HT-29 (cell line): ENCODE data around the gene HCAR3. TPM values are rescaled to one million over a fixed set of nuclear protein-coding genes. Genes with fewer than 3 reads are reported as not detected.
"Not testable (repeated sequence)": the region's sequence is repeated elsewhere in the genome, so short reads cannot be mapped to it uniquely, and the experiment has no call there.

Source experiments
- DNase-seq: peaks from one replicate; pipeline ENCODE4 v3.0.0-alpha.2; 2015; ENCODE audit warnings: low spot score
- total RNA-seq: library from RNA; depleted of rRNA; stranded (reverse); fragments of >200 nt; shearing (Covaris generic); gene quantifications from 2 replicates; pipeline ENCODE4 v1.2.3, GENCODE V29; 2014

The HCAR3 gene
- total RNA-seq, 1 experiment from 2014 or later = 1.3 TPM

- no peak for DNase-seq
Measured at GRCh38 chr12:122722387-122722786, 5.8 kb upstream of the HCAR3 start.

- DNase-seq = no peak
Measured at GRCh38 chr12:122721057-122721545, 4.5 kb upstream of the HCAR3 start.

DNA sequence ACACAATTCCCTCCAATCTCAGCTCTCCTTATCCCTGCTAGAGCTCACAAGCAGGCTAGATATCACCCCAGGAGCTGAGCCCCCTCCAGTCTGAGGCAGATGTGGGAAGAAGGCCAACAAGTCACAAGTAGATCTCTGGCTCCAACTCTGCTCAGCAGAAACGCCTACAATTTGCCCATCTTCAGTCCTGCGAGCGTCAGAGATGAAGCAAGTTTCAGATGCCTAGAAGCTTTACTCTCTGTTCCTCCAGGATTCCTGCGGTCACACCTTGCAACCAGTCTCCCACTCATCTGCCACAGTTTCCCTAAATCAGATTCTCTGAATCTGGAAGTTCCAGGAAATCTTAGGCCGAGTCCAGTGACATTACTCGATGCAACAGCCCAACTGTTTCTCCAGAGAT, 1.4 kb downstream of the HCAR3 start:
- DNase-seq = not testable (repeated sequence)

GRCh38 chr12:122713491-122714188, 3.0 kb downstream of the HCAR3 start:
- not testable (repeated sequence) for DNase-seq

GRCh38 chr12:122711266-122711665, 5.3 kb downstream of the HCAR3 start:
- DNase-seq = not testable (repeated sequence)

- DNase-seq = peak; percentile 41
Measured at GRCh38 chr12:122710341-122710740, 6.3 kb downstream of the HCAR3 start.

DNA sequence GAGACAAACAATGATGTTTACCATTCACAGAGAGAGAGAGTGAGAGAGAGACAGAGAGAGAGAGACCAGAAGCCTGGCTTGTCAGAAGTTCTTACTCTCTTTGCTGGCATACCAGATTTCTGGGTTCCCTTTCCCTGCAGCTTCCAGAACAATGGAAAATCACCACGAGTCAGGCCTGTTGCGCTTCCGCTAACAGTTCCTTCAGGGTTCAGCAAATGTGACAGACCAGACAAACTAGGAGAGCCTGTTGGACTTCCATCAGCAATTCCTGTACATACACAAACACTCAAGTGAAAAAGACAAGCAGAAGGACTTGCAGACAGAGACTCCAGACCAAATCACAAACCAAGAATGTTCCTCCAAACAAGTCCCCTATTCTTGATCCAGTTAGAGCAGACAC, 7.3 kb downstream of the HCAR3 start:
- not testable (repeated sequence) for DNase-seq

- not testable (repeated sequence) for DNase-seq
Measured at GRCh38 chr12:122703841-122704240, 12.8 kb downstream of the HCAR3 start.

GRCh38 chr12:122702890-122703611, 13.6 kb downstream of the HCAR3 start, which contains the start of gene HCAR2:
Gene HCAR2, minus strand, starts transcription at chr12:122703357. Its CDS starts 74 bp downstream, at chr12:122703283.
- not testable (repeated sequence) for DNase-seq

- not testable (repeated sequence) for DNase-seq
Measured at GRCh38 chr12:122701481-122701880, 15.1 kb downstream of the HCAR3 start.

GRCh38 chr12:122700038-122700710, 16.4 kb downstream of the HCAR3 start:
- DNase-seq = not testable (repeated sequence)

GRCh38 chr12:122696922-122697321, 19.7 kb downstream of the HCAR3 start:
- peak; percentile 77 for DNase-seq

- no peak for DNase-seq
Measured at GRCh38 chr12:122691566-122691965, 25.0 kb downstream of the HCAR3 start.

GRCh38 chr12:122688291-122688690, 28.3 kb downstream of the HCAR3 start:
- no peak for DNase-seq

DNA sequence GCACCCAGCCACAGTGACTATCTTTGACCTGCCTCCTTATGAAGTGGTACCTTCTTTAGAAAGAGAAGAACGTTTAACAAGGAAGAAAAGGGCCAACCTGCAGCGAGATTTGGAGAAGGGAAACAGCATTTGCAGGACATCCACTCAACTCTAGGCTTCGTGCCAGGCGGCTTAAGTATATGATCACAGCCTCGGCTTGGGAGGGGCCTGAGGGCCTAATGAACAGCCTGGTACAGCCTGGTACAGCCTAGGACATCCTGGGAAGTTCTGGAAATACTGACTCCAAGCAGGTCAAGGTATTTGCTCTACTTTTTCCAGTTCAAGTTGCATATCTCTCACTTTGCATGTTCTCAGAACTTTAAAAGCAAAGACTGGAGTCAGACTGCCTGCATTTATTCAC, 29.5 kb downstream of the HCAR3 start:
- DNase-seq = peak; percentile 88

DNA sequence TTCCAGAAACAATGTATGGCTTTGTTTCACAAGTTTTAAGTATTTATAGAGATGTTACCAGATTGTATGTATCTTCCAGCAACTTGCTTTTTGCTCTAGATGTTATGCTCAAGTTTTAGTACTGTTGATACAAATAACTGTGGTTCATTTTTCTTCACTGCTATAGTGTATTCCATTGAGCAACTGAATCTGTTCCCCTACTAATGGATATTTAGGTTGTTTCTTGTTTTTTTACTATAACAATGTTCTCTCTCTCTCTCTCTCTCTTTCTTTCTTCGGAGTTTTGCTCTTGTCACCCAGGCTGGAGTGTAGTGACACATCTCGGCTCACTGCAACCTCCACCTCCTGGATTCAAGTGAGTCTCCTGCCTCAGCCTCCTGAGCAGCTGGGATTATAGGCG, 30.1 kb downstream of the HCAR3 start:
- DNase-seq = no peak

DNA sequence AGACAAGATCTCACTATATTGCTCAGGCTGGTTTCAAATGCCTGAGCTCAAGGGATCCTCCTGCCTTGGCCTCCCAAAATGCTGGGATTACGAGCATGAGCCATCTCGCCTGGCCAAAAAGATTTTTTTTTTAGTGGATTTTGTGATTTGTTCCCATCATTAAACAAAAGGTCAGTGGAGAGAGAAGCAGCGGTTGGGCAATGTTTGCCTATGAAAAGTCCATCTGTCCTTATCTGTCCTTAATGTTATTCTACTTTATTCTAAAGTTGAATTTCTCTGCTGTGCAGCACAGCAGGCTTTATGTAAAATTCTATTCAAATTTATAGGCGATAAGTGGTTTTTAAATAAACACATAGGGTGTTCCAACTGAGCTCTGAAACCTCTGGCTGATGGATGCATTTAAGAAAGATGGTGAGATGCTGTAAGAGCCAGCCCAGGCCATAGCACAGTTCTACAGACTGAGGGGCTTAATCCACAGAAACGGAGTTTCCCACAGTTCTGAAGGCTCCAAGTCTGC, 32.3 kb downstream of the HCAR3 start:
- no peak for DNase-seq

DNA sequence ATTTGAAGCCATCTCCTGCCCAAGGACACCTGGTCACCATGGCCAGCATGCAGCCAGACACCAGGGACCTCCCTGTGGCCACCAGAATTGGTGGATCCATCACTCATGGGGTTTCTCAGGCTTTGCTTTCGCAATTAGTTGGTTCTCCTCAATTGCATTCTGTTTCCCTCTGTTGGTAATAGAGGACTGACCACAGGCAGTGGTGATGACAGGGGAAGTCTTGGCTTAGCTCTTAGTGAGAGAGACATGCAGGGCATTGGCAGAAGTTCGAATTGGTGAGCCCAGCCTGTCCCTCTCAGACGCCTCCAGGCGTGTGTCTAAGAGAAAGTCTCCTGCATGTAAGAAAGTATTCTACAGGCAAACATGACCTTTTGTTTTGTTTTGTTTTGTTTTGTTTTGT, 34.8 kb downstream of the HCAR3 start:
- DNase-seq = no peak

DNA sequence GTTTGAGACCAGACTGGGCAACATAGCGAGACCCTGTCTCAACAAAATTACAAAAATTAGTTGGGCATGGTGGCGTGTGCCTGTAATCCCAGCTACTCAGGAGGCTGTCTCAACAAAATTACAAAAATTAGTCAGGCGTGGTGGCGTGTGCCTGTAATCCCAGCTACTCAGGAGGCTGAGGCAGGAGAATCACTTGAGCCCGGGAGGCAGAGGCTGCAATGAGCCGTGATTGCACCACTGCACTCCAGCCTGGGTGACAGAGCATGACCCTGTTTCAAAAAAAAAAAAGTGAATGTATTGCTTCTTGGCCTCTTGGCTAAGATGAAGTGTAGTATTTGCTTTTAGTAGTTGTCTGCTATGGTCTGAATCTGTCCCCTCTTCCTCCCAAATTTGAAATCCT, 35.6 kb downstream of the HCAR3 start:
- DNase-seq = not testable (repeated sequence)

- not testable (repeated sequence) for DNase-seq
Measured at GRCh38 chr12:122676781-122677180, 39.8 kb downstream of the HCAR3 start.

- not testable (repeated sequence) for DNase-seq
Measured at GRCh38 chr12:122676015-122676414, 40.6 kb downstream of the HCAR3 start.

DNA sequence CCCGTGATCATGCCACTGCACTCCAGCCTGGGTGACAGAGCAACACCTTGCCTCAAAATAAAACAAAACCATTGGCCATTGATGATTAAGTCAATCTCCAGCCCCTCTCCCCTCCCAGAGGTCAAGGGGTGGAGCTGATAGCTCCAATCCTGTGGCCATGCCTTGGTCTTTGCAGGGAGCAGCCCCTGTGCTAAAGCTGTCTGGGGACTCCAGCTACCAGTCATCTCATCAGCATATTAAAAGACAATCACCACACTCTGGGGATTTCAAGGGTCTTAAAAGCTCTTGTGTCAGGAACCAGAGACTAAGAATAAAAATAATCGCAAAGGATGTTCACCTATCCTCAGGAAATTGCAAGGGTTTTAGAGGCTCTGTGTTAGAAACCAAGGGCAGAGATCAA, 44.1 kb downstream of the HCAR3 start:
- DNase-seq = no peak
